Measurements from ENCODE around the gene VAC14.
"Not testable (repeated sequence)": the region's sequence is repeated elsewhere in the genome, so short reads cannot be mapped to it uniquely, and the experiment has no call there.

The VAC14 gene

DNA sequence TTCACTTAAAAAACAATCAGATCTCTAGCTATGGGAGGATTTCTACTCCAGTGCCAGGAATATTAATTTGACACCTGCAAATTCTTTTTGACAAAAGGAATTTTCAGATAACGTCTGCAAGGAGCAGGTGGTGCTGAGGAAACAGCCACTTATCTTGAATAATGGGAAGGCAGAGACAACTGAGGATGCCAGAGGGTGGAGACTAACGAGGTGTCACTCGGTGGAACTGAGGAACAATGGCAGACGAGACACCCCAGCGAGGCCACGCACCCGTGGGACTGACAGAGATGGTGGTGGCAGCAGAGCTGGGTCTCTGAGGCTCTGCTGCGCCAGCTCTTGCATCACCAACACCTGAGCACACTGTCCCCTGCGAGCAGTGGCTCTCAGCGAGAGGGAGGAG, 42.2 kb downstream of the VAC14 start:
- no peak for DNase-seq

DNA sequence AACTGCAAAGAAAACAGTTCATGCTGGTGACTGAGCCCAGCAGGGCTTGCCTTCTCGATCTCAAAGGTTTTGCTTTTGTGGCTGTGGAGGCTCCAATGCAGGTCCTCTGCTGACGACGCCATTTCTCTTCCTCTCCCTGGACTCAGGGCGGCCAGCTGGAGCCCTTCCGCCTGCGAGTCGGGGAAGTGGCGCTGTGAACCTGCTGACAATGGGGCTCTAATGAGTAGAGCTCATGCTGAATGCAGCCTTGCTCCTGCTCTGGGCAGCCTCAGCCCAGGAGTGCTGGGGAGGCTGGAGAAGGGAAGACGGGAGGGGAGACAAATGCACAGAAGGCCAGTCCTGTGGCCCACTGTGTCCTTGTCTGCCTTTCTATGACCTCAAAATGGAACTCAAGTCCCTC, 43.8 kb downstream of the VAC14 start:
- DNase-seq, result no peak

DNA sequence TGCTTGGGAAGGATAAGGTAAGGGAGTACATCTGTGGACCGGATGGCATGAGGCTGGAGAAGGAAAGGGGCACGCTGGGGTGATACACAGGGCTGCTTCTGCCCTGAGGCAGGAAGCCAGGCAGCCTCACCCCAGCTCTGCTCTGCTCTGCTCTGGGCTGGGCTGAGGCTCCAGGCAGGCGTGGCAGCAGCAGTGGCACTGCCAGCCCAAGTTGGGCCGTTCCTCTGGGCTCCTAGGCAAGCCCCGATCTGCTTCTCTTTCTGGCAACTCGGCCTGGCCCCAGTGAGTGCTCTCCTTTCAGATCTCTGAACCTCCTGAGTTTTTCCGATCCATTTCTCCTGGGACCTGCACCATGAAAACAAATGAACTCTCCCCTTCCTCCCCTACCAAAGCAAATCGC, 44.9 kb downstream of the VAC14 start:
- no peak for DNase-seq

DNA sequence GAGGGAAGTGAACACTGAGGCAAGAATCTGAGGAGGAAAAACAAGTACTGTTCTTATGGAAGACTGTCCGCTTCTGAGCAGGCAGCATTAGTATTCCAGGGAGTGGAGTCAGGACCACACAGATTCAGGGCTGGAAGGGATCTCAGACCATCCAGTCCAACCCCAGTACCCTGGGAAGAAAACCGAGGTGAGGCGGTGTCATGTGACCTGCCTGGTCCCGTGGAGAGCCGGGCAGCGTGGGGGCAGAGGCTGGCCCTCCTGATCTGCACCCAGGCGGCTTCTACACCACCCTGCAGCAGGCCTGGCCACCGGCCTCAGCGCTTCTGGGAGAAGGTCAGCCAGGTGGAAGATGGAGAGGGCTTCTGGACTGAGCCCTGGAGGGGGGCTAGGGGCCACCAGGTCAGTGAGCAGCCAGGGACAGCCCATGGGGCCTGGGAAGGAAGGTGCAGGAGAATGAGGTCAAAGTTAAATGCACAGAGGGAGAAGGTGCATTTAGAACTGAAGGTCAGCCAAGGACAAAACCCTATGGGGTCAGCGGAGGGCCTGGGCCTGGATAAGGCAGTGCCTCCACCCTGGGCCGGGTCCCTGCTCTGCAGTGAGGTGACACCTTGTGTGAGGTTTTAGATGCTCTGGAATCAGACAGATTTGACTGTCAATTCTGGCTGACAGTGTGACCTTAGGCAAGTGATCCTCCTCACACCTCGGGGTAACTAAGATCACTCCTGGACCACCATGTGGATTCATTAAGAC, 45.9 kb downstream of the VAC14 start:
- no peak for DNase-seq

DNA sequence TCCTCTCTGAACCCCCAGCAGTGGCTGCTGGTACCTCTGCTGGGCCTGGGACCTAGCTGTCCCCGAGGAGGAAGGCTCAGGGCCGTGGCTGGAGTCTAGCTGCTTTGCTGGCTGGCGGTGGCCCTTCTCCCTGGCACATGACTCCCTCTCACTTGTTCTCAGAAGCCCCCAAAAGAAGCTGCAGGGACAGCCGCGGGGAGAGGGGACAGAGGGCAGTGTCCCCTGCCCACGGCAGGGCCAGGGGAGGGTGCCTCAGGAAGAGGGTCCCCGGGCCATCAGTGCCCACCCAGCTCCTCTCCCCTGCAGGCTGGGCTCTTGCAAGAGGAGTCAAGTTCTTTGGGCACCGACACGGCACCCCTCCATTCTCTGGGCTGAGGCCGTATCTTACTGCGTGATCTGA, 46.6 kb downstream of the VAC14 start:
- DNase-seq, result no peak

DNA sequence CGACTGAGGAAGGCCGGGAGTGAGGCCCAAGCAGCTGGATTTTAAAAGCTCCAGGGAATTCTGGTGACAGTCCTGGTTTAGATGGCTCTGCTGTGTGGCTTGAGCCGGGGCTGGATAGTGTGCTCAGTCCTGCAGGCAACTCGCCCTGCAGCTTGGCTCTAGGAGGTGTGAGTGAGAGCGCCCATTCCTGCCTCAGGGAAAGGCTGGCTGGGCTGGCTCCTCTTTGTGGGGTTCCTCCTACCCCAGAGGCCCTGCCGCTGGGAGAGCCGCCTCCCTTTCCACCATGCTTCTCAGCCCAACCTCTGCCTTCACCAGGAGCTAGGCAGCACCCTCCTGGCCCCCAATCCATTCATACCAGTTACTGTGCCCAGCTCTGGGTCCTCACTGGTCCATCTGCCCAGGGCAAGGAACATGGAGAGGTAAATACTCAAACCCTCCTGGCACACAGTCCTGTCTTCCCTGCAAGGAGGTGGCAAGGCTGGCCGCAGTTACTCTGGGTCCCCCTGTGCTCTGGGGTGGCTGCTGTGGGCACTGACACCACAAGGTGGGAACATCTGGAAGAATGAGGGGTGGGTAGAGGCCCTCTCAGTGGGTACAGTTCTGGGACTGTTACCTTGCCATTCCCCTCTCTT, 47.1 kb downstream of the VAC14 start:
- no peak for DNase-seq

DNA sequence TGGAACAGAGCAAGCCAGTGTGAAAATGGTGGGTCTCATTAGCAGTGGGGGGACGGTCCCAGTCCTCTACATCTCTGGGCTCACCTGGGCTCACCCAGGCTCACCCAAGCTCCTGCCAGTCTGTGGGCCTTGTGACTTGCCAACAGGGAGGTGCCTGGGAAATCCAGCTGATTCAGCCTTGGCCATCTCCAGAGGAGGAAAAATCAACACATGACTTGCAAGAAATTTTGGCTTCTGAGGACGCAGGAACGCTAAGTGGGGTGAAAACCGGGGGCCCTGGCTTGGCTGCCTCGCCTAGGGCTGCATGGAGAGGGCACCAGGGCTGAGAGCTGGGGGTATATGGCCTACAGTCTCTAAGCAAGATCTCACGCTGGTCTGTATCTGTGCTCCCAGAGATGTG, 47.7 kb downstream of the VAC14 start:
- DNase-seq, result no peak

DNA sequence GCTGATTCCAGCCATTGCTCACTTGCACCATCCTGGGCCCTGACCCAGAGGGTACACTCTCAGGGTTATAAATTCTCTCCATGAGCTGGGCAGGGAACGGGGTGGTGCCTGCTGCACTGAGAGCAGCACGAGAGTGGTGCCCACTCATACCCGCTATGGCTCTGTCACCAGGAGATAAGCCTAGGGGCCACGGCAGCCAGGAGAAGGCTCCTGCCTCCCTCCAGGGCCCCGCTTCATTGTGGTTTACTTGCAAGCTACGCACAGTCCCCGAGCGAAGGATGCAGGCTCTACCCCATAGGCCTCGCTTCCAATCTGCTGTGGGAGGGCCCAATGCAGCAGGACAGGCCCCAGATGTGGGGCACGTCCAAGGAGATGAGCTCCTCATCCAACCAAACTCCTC, 48.5 kb downstream of the VAC14 start:
- no peak for DNase-seq

DNA sequence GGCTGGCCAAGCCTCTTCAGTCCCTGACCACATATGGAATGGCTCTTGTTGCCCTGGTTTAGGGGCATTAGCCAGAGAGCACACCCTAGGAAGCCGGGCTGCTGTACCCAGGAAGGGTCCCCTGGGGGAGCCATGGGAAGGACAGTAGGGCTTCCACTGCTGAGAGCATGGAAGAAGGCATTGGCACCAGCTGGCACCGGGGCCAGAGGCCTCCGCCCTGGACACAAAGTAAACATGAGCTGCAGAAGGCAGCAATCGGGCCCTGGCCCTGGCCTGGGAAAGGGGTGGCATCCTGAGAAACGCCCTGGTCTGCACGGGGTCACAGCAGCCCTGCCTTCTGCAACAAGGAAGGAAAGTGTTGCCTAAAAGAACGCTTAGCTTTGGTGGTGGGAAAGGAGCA, 49.4 kb downstream of the VAC14 start:
- DNase-seq, result no peak

DNA sequence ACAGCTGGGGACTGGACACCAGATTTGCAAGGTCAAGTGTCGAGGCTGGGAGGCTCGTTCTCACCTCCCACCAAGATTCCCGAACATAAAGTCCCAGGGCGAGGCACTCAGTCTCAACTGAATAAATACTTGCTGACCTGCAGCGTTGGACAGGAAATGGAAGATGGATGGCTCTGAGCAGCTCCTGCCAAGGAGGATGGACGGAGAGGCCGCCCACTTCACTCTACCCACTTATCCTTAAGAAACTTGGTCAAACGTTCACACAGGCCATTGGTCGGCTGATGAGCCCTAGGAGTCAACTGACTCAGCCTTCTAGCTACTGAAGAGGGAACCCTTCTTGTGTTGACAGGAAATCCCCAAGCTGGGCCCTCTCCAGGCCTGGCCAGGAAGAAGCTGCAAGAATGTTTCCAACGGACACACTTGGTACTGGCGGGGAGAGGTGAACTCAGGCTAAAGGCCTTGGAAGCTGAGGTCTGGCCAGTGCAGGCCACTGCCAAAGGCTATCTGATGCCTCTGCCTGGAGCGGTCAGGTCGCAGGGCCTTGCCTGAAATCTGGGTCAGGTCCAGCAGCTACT, 50.0 kb downstream of the VAC14 start:
- no peak for DNase-seq

DNA sequence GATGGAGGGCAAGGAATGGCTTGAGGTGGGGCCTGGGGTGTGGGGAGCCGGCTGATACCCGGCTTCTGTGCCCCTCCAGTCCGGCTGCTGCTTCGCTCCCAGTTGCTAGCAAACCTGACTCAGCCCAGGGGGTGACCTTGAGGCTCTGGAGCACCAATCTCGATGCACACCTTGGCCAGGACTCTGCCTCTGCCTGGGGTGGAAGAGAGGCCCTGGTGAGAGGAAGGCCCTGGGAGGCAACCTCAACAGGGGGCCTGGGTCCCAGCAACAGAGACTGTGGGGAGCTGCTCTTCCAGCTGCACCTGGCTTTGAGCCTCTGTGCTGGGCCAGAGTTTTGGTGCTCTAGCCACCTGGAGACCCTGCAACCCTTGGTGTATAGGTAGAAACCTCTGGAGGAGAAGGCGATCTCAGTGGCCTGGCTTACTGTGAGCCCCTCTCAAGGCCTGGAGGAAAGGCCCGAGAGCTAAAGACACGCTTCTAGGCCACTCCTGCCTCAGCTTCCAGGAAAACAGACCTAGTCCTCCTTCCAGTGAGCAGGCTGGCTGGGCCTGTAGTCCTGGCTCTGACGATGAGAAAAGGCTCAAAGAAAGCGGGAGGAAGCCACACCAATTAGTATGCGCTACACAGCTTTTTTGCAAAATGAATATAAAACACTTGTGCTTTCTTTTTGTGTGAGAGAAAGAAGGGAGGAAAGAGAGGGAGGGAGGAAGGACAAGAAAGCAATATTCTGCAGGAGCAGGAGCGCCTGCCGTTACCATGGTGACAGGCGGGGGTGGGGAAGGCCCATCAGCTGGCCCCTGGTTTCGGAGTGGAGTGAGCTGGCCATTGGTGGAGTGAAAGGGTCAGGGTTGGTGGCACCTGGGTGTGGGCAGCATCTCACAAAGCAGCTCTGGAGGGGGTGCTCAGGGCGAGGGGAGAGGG, 51.0 kb downstream of the VAC14 start:
- no peak for DNase-seq

DNA sequence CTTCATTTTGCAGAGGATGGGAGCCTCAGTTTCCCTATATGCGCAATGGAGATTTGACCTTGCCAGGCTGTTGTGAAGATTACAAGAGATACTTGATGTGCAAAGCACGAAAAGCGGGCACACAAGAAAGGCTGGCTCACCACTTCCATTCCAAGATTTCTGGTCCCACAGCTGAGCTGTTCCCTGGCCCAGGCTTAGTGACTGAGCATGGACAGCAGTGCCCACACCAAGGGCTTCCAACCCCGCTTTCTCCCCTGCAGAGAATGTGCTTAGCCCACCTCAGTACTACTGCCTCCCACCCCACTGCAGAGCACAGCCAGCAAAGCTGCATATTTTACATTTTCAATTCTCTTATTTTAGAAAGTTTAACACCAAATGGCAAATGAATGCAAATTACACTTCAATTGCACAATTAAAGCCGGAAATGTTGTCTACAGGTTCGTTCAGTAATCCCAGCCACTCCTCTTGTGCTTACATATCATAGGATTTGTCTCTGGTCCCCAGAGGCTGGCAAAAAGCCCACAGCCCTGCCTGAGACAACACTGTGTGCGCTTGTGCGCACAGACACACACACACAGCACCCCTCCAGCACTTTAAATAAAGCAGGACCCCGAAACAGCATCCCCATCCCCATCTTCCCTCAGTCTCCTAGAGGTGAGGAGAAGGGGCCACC, 51.8 kb downstream of the VAC14 start:
- DNase-seq, result no peak

DNA sequence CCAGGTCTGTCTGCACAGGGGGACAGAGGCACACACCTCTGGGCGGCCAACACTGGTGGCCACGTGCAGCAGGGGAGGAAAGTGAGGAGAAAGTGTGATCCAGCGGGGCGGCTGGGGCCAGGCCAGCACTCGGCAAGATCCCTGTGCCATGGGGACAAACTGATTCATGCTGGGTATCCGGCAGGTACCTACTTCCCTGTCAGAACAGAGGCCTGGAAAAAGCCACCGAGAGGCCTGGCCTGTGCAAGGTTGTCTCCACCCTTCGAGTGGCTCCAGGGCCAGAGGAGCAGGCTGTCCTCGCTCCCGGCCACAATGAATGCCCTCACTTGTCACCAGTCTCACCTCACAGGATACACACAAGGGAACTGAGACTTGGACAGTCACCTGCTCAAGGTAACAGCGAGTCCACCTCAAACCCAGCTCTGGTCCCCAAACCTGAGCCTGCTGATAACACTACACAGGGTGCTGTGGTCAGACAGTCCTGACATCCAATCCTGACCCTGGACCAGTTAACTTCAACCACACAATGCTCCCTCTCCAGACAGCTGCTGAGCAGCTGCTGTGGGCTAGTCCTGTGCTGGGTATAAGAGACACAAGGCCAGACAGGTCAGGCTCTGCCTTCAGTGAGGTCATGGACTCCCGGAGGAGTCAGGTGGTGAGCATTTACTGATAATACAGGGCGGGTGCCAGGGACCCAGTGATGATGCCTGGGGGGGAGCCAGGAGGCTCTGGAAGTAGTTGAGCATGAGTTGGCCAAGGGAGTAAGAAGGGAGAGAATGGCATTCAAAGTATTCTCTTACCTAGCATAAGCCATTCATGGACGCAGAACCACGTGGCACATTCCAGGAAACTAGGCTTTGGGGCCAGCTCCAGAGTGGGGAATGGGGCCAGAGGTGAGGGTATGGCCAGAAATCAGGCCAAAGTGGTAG, 53.0 kb downstream of the VAC14 start:
- DNase-seq, result no peak

DNA sequence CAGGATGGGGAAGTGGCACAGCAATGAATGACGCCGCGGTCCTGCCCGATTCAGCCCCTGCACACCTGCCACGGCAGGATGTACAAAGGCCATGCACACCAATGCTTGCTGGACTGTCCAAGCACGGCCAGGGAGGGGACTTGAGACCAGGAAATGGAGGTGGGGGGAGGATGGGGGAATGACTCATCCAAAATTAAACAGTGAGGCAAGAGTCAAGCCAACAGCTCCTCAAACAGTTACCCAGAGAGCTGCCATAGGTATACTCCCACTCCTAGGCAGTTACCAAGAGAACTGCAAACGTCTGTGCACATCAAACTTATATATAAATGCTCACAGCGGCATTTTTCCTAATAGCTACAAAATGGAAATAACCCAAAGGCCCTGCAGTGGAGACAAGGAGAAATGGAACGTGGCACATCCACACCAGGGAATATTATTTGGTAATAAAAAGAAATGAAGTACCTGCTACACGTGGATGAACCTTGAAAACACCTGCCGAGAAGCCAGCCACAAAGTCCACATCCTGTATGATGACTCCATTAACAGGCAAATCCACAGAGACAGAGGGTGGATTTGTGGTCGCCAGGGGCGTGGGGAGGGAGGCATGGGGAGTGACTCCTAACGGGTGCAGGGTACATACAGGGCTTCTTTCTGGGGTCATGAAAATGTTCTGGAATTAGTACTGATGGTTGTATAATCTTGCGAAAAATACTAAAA, 54.1 kb downstream of the VAC14 start:
- no peak for DNase-seq

DNA sequence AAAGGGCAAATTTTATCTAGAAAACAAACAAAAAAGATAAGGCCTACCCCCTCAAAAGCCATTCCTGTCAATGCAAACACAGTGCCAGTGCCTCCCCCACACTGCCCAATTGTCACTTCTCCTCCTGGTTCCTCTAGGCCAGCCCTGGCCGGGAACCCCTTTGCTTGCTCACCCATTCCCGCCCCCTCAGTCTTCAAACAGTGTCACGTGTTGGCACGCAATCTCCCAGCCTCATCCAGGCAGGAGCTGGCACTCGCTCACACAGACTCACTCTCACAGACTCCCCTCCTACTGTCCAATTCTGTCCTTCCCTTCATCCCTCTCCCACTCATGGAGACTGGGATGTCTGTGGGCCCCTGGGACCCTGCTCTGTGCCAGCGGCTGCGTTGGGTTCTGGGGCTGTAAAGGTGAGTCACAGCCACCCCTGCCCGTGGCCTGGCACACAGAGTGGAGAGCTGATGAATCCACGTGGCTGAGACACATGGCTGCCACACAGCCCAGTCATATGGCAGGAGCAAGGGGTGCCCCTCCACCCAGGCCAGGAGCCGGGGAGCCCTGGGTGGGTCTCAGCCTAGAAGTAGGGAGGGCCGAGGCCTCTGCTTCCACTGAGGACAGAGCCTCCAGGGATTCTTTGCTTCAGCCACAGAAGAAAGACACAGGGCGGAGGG, 54.8 kb downstream of the VAC14 start:
- no peak for DNase-seq

DNA sequence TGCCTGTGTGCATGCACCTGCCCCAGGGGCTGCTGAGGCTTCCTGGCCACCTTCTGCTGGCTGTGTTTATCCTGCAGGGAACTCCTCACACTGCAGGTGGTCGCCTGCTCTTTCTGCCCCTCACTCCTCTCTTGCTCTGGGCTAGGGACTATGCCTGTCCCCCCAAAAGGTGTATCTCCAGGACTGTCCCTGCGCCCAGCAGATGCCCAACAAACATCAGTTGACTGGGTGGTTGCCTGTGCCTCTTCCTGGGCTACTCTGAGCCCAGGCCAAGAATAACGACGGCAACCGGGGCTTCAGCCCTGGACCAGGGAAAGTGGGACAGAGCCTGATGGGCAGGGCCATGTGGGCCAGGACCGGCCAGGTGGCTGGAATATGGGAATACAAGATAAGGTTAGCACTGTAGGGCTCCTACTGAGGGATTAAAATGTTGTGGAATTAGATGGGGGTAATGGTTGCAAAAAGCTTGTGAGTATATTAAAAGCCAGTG, 55.4 kb downstream of the VAC14 start:
- no peak for DNase-seq

DNA sequence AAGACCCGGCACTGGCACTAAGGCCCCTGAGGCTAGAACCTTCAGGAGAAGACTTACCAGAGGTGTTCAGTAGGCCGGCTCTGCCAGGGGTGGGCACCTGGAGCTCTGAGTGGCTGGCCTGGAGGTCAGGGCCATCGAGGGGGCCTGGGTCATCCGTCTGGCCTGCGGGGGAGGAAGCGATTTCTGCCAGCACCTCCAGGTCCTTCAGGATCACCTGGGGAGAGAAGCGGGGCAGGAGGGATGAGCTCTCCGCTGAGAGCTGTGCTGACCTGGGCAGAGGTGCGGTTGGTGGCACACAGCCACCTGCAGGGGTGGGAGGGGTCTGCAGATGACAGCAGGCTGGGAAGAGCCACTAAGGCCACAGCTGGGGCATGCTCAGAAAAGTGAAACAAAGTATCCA, 56.6 kb downstream of the VAC14 start:
- DNase-seq, result no peak

DNA sequence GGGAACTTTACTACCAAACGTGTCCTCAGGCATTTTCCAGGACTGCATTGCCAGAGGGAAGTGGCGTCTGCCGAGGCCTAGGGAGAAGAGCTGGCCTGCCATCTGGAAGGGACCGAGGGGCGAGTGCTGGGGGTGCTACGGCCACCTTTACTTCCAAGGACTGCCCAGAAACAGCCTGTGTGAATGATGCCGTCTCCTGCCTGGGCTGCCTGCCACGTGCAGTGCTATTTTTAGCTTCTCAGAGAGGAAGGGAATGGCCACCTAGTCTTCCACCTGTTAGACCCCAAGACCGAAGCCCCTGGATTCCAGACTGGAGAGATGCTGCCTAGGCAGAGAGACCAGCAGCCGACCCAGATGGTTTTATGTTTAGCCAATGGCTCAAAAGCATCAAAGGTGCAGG, 57.2 kb downstream of the VAC14 start:
- no peak for DNase-seq

DNA sequence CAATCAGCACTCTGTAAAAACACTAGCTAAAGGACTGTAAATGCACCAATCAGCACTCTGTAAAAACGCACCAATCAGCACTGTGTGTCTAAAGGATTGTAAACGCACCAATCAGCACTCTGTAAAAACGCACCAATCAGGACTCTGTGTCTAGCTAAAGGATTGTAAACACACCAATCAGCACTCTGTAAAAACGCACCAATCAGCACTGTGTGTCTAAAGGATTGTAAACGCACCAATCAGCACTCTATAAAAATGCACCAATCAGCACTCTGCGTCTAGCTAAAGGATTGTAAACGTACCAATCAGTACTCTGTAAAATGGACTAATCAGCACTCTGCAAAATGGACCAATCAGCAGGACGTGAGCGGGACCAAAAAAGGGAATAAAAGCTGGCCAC, 58.0 kb downstream of the VAC14 start:
- DNase-seq, result not testable (repeated sequence)

DNA sequence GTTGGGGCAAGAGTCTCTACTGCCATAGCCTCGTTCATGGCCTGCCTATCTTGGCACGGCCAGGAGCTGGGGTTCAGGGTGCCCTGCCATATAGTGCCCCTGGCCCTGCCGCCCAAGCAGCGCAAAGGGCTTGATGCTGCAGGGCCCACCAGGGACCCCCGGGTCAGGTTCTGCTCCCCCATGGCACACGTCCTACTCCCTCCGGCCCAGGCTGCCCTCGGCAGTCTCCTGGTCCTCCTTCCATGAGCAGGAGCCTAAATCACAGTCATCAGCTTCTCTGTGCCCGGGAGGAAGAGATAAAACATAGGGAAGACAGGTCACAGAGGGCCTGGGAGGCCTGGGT, 59.2 kb downstream of the VAC14 start:
- no peak for DNase-seq
